Mucosa of rectum (tissue), 2 donors: ENCODE results near the gene KRT80.
"Not testable (repeated sequence)": the region's sequence is repeated elsewhere in the genome, so short reads cannot be mapped to it uniquely, and the experiment has no call there.

ENCODE experiments used
- H3K27ac ChIP-seq, 2 donors: one replicate each; pipeline ENCODE4 v1.7.0; 2013; ENCODE audit warnings: inconsistent platforms in 2 of 2, low read depth in 2 of 2, low read length in 2 of 2
- H3K27me3 ChIP-seq, 2 donors: one replicate each; pipeline ENCODE4 v1.7.0; 2013; ENCODE audit warnings: low read length in 2 of 2; ENCODE audit not compliant: control insufficient read depth in 2 of 2, insufficient read depth in 2 of 2
- H3K36me3 ChIP-seq, 2 donors: one replicate each; pipeline ENCODE4 v1.7.0; 2013; ENCODE audit warnings: low read length in 2 of 2; ENCODE audit not compliant: control insufficient read depth in 2 of 2, insufficient read depth in 2 of 2
- H3K4me1 ChIP-seq, 2 donors: one replicate each; pipeline ENCODE4 v1.7.0; 2013; ENCODE audit warnings: low read length in 2 of 2, mild to moderate bottlenecking in 1 of 2; ENCODE audit not compliant: control insufficient read depth in 2 of 2, insufficient read depth in 2 of 2
- H3K4me3 ChIP-seq, 2 donors: one replicate each; pipeline ENCODE4 v1.7.0; 2013; ENCODE audit warnings: low read length in 2 of 2
- H3K9ac ChIP-seq, 2 donors: one replicate each; pipeline ENCODE4 v1.7.0; 2013; ENCODE audit warnings: low read length in 2 of 2, low read depth in 1 of 2, mild to moderate bottlenecking in 1 of 2
- H3K9me3 ChIP-seq, 2 donors: one replicate each; pipeline ENCODE4 v1.7.0; 2013; ENCODE audit warnings: low read length in 2 of 2; ENCODE audit not compliant: control insufficient read depth in 2 of 2
- donor health status: healthy.
- donor health status: Normal muscosa, but diverticular disease.

KRT80 gene

DNA sequence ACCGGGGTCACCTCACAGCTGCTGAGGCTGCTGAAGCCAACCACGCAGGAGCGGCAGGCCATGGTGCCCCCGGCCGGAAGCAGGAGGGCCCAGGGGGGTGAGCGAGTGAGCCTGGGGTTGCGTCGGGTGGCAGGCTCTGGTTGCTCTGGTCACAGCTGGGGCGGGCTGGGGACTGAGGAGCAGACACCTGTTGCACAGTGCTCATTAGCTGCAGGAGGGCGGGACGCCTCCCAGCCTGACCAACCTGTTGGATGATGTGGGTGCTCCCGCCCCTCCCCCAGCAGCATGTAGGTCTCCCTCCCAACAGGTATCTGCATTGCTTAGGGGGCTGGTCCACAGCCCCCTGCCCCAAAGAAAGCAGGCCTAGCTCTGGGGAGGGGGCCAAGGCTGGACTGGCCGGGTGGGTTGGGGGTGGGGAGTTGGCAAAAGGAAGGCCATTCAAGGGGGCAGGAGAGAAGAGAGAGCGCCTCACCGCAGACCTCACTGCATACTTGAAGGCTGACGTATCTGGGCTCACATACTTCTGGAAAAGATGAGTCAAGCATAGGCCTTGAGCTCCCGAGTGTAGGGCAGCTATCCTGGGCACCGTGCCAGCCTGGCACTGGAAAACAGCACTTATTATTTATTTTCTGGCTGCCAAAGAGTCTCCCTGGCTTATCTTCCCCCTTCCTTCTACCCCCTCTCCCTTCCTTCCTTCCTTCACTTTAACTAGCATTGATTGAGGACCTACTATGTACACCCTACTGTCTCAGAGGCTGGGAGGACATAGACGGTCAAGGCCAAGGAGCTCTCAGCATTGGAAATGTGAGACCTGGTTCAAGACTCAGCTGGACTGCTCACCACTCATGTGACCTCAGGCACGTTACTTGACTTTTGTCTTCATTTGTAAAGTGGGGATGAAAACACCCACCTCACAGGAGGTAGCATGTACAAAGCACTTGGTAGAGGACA lies at the start of gene KRT80:
Gene KRT80, minus strand, starts transcription at position 174 of the 951 bp plus-strand sequence. Its CDS starts 112 bp downstream, at position 62.
- H3K4me1 ChIP-seq: peaks cover 0 to 6% of the 10 kb centered on the region in 2 donors
- H3K27me3 ChIP-seq: no peaks in the 10 kb centered on the region
- no peak within 1 kb of the TSS for H3K4me3 ChIP-seq
- H3K36me3 ChIP-seq: no peaks in the 10 kb centered on the region
- no peak within 1 kb of the TSS for H3K27ac ChIP-seq
- no peaks in the 10 kb centered on the region for H3K9me3 ChIP-seq
- H3K9ac ChIP-seq: no peak within 1 kb of the TSS

DNA sequence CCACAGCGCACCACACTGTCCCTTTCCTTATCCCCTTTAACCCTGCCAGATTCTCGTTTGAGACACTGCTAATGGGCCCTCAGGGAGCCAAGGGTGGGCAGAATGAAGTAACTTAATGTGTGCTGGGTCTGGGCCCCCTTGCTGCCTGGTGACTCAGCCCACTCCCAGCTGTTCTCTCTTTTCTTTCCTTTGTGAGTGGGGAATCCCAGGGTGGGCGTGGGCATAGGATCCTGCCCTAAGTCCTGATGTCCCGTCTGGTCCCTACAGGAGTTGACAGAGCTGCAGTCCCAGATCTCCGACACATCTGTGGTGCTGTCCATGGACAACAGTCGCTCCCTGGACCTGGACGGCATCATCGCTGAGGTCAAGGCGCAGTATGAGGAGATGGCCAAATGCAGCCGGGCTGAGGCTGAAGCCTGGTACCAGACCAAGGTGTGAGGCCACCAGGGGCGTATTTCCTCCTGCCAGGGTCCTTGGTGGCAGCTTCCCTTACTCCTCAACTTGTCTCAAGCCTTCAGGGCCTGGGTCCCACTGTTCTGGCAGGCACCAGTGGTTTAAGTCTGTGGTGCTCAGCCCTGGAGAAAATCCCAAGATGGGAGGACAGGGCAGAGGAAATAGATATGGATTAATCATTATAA lies 49.5 kb upstream of the KRT80 start:
- H3K27ac ChIP-seq: no peak overlapping the region
- no peaks in the 10 kb centered on the region for H3K27me3 ChIP-seq
- H3K9me3 ChIP-seq: no peaks in the 10 kb centered on the region
- H3K9ac ChIP-seq: no peak overlapping the region
- no peak overlapping the region for H3K4me3 ChIP-seq
- H3K36me3 ChIP-seq: no peaks in the 10 kb centered on the region
- peaks cover 2 to 12% of the 10 kb centered on the region in 2 donors for H3K4me1 ChIP-seq

DNA sequence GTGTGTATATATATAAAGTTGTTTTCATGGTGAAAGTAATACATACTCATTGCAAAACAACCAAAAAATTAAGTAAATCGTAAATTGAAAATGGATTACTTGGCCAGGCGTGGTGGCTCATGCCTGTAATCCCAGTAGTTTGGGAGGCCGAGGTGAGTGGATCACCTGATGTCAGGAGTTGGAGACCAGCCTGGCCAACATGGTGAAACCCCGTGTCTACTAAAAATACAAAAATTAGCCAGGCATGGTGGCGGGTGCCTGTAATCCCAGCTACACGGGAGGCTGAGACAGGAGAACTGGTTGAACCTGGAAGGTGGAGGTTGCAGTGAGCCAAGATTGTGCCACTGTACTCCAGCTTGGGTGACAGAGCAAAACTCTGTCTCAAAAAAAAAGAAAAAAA lies 48.4 kb upstream of the KRT80 start:
- peaks cover 2 to 19% of the 10 kb centered on the region in 2 donors for H3K4me1 ChIP-seq
- not testable (repeated sequence) for H3K9ac ChIP-seq, H3K27me3 ChIP-seq, H3K9me3 ChIP-seq, H3K27ac ChIP-seq, H3K4me3 ChIP-seq, H3K36me3 ChIP-seq

DNA sequence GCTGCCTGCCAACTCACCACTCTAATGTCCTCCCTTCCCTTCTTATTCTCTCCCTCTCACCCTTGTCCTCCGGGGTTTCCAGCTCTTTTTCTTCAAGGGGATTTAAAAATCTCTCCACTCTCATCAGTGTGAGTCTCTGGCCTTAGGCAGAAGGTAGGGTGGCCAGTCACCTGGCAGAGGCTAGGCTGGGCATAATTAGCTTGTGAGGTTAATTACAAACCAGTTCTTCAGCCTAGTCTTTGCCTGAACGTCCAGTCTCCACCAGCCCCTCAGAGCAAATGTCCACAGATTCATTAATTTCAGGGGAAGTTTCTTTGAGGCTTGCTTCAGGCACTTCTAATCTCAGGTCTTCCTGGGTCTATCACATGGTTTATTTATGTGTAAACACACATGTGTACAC lies 48.0 kb upstream of the KRT80 start:
- Histone ChIP-seq H3K9me3 (no peaks in the 10 kb centered on the region), H3K36me3 (no peaks in the 10 kb centered on the region), H3K4me1 (peaks cover 2 to 20% of the 10 kb centered on the region in 2 donors), H3K27me3 (no peaks in the 10 kb centered on the region), H3K27ac (no peak overlapping the region), H3K9ac (no peak overlapping the region), H3K4me3 (no peak overlapping the region)

DNA sequence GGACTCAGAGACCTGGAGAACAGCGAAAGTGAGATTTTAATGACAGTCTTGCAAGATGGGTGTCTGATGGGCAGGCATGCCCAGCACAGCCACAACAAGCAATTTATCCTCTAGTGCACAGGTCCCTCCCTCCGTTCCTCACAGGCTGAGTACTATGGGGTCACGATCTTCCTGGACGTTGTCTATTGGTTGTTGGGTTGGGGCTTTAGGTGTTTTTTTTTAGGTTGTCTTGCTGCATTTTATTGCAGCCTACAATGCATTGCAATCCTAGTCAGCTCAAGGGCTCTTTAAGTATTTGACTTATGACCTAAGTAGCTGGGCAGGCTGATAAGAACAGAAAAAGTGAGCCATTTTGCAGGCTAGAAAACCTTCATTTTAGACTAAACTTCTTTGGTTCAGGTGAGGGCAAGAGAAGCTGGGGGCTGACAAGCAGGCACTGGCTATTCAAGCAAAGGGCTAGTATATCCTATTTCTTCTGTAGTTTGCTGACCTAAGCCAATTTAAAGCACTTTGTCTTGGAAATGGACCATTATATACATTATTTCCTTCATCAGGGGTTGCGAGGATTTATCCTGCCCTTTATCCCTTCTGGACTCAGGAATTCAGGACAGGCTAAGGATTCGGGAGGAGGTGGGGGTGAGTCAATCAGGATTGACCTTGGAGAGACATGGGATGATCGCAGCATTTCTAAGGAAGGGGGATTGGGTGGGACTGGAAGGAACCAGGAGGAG lies 47.3 kb upstream of the KRT80 start:
- Histone ChIP-seq H3K27ac (no peak overlapping the region), H3K4me1 (peaks cover 0 to 16% of the 10 kb centered on the region in 2 donors), H3K36me3 (no peaks in the 10 kb centered on the region), H3K27me3 (no peaks in the 10 kb centered on the region), H3K4me3 (no peak overlapping the region), H3K9me3 (no peaks in the 10 kb centered on the region), H3K9ac (no peak overlapping the region)

DNA sequence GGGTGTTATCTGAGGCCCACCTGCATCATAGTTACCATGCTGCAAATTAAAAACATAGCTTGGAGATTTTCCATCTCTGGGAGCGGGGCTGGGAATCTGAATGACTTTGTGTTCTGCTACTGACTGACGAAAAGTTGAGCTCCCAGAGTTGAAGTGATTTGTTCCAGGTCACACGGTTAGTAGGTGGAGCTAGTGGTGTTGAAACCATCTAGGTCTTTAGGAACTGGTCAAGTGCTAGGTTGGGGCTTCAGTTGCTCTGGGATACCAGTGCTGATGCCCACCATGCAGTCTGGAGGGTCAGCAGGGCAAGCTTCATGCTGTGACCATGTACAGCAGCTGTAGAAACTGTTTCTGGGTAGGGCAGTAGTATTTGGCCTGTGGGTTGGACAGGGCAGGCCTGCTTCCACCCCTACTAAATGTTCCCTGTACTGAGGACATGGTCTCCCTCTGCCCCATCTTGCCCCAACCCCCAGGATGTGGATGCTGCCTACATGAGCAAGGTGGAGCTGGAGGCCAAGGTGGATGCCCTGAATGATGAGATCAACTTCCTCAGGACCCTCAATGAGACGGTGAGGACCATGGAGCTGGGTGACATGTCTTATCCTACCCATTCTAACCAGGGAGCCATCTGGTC lies 46.5 kb upstream of the KRT80 start:
- peaks cover 0 to 1% of the 10 kb centered on the region in 2 donors for H3K27me3 ChIP-seq
- no peaks in the 10 kb centered on the region for H3K36me3 ChIP-seq
- H3K4me3 ChIP-seq: no peak overlapping the region
- no peaks in the 10 kb centered on the region for H3K9me3 ChIP-seq
- H3K9ac ChIP-seq: no peak overlapping the region
- no peak overlapping the region for H3K27ac ChIP-seq
- peaks cover under 1 to 13% of the 10 kb centered on the region in 2 donors for H3K4me1 ChIP-seq

DNA sequence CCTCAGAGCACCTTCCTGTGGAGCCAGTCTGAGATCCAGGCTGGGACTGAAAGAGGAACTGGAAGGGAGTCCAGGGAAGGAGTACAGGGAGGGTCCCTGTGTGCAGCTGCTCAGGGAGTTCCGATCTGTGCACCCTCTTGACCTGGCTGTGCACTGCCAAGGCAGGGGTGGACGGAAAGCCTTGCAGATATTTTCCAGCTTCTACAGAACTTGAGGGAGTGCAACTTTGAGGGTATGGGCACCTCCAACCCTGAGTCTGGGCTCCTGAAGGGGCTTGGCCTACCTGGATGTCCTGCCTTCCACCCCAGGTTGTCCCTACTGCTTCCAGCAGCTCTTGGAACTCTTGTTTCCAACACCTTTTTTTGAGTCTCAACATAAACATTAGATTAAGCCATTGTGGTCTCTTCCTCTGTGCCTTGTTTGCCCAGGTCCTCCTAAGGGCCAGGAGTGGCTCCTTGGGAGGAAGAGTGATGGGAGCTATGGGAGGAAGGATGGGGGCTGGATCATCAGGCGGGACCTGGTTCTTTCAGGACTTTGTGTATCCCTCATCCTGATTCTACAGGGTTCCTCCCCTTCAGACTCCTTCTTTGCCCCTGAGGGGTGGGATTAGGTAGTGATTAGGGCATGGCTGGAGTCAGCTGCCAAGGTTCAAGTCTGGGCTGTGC lies 44.7 kb upstream of the KRT80 start:
- Histone ChIP-seq H3K9me3 (no peaks in the 10 kb centered on the region), H3K4me3 (no peak overlapping the region), H3K27ac (no peak overlapping the region), H3K27me3 (peaks cover 3 to 9% of the 10 kb centered on the region in 2 donors), H3K4me1 (peaks cover 10 to 25% of the 10 kb centered on the region in 2 donors), H3K36me3 (no peaks in the 10 kb centered on the region), H3K9ac (no peak overlapping the region)

DNA sequence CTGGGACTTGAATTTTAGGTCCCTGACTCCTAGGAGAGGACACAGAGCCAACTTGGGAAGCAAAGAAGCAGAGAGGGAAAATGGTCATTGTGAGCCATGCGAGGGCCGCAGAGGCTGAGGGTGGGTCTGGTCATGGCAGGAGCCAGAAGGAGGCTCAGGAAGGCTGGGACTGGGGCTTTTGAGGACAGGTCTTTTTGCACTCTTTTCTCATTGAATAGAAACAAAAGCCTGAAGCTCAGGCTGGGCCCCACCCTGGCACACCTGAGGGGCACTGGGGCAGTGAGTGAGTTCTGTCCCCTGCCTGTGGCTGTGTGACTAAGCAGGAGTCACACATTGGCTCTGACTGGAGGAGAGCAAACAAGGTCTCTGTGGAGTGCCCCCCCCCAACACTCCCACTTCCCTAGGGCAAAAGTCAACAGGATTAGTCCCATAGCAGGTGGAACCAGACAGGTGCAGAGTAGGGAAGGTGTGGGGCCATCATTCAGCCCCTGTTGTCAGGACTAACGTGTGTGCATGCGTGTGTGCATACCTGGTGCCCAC lies 44.1 kb upstream of the KRT80 start:
- H3K36me3 ChIP-seq: no peaks in the 10 kb centered on the region
- H3K27me3 ChIP-seq: peaks cover 3 to 13% of the 10 kb centered on the region in 2 donors
- H3K4me3 ChIP-seq: no peak overlapping the region
- H3K9ac ChIP-seq: no peak overlapping the region
- H3K27ac ChIP-seq: no peak overlapping the region
- no peaks in the 10 kb centered on the region for H3K9me3 ChIP-seq
- H3K4me1 ChIP-seq: peaks cover 10 to 26% of the 10 kb centered on the region in 2 donors

DNA sequence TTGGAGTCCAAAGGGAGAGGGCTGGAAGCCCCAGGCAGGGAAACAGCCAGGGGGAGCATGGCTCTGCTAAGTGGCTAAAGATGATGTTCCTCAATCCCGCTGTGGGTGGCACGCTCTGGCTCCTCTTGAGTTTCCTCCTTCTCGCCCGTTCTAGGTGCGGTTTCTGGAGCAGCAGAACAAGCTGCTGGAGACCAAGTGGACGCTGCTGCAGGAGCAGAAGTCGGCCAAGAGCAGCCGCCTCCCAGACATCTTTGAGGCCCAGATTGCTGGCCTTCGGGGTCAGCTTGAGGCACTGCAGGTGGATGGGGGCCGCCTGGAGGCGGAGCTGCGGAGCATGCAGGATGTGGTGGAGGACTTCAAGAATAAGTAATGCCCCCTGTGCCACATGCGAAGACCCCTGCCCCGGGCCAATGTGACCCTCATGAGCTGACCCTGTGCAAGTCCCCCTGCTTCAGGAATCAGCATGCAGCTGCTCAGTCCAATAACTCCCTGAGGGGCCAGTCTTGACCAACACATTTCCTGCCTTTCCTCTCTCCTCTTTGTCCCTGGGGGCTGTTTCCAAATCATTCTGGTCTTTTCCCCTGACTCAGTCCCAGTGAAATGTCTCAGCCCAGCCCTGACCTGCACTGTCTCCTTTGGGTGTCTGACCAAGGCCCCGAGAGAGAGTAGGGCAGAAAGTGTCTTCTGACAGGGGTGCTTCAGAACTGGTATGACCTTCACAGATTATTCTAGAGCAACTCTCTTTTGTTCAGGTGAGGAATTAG lies 43.4 kb upstream of the KRT80 start:
- Histone ChIP-seq H3K4me3 (no peak overlapping the region), H3K27me3 (peaks cover 3 to 13% of the 10 kb centered on the region in 2 donors), H3K9me3 (no peaks in the 10 kb centered on the region), H3K9ac (no peak overlapping the region), H3K4me1 (peaks cover 10 to 26% of the 10 kb centered on the region in 2 donors), H3K36me3 (no peaks in the 10 kb centered on the region), H3K27ac (no peak overlapping the region)
